CD4-positive, alpha-beta T cell treated with Interleukin-15 for 1 hour (primary cell): ENCODE measurements around the gene ATP11B.
"Not testable (repeated sequence)": the region's sequence is repeated elsewhere in the genome, so short reads cannot be mapped to it uniquely, and the experiment has no call there.

Experiments
- DNase-seq: peaks from one replicate; pipeline ENCODE4 v3.0.0-alpha.2; 2020

The ATP11B gene

DNA sequence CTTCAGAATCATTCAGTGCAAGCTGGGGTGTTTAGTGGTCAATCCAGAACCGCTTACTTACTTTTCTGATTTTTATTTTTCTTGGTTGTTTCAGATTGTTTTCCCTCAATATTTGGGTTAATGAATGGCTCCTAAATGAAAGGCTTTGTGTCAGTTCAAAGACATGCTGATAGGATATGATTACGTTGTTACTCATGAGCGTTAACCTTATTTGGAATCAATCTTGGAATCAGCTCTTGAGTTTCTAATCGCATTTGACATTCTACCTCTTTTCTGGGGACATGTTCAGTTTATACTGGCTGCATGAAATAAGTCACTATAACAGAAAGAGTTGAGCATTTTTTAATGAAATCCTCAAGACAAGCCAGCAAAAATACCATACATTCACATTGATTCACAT is 50.2 kb downstream of the ATP11B start:
- no peak for DNase-seq

DNA sequence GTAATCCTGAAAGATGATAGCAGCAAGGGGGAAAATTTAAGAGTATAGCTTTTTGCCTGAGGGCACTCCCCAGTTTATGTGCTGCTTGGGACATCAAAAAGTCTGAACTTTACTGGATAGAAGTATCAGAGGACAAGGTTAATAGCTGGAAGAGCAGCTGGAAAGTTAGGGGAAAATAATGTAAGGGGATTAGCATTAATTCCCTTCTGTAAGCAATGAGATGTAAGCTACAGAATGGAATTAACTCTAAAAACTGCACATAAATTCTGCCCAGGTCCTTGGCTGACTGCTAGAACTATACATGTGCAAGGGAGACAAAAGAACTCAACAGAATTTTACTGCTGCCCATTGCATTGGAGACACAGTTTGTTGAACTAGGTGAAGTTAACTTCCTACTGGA is 55.6 kb downstream of the ATP11B start:
- DNase-seq: no peak

GRCh38 chr3:182855076-182855475 is 61.8 kb downstream of the ATP11B start:
- DNase-seq: no peak

DNA sequence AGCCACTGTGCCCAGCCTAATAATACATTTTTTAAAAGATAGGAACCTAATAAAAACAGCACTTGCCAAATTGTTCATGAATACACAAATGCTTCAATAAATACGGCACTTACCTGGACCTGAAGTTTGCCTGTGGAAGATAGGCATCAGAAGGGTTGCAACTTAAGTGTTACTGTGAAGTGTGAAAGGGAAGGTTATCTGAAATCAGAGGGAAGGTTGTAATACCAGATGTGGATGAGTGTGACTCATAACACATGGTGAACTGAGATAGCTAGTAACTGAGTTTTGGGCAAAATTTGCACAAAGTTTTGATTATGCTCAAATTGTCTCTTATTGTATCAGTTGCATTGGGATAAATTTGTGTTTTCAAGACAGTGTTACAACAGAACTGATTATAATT is 68.0 kb downstream of the ATP11B start:
- no peak for DNase-seq

DNA sequence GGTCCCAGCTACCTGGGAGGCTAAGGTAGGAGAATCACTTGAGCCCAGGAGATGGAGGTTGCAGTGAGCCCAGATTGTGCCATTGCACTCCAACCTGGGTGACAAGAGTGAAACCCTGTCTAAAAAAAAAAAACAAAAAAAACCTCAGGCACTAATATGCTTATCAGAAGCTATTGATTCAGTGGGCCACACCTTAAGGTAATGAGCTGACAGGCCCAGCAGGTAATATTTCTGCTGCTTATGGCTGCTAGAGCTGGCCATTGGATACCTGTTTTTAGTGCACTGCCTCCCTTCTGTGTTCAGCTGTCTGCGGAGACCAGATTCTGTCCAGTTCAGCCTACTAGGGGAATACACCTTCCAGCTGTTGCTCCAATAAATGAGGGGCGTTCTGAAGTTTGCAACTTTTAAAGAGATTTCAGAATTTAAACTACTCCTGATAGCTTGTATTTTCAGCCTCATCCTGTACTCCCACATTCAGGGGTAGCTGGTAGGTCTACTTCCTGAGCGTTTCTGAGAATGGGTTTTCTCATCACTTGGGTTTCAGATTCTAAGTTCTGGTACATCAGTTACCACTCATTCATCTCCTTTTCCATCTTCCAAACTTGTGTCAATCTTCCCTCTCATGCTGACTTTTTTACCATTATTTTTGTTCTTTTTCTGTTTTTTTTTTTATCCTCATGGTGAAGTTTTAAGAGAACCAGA is 69.0 kb downstream of the ATP11B start:
- DNase-seq: no peak

DNA sequence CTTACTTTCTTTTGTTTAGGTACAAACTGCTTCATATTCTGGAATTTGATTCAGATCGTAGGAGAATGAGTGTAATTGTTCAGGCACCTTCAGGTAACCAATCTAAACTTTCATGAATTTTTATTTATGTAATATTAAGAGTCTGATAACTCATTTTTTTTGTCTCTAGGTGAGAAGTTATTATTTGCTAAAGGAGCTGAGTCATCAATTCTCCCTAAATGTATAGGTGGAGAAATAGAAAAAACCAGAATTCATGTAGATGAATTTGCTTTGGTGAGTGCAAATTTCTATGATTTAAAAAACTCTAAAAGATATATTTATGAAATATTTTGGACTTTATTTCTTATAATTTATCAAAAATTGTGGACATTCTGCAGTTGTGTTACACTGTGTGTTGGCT is 75.8 kb downstream of the ATP11B start:
- DNase-seq: no peak

DNA sequence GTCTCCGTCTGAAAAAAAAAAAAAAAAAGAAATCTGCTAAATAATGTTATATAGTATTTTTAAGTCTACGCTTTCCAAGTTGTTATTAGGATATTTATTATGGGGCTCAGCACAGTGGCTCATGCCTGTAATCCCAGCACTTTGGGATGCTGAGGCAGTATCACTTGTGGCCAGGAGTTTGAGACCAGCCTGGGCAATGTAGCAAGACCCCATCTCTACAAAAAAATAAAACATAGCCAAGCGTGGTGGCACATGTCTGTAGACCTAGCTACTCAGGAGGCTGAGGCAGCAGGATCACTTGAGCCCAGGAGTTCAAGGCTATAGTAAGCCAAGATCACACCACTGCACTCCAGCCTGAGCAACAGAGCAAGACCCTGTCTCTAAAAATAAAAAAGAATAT is 77.6 kb downstream of the ATP11B start:
- not testable (repeated sequence) for DNase-seq

GRCh38 chr3:182879031-182879611 is 85.8 kb downstream of the ATP11B start:
- no peak for DNase-seq

DNA sequence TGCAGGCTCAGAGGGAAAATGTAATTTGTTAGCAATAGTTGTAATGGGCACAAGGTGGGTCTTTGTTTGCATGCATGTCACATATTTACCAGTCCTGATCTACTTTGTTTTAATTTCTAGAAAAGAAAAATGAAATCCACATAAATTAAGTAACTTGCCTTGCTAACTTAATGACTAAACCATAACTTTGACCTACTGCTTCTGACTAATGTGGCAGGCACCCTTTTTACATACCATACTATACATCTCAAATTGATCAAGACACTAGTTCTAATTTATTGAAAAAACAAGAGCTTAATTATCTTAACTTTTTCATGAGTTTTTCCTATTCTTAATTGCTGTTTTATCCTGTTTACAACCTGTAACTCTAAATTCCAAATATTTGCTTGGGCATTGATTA is 93.2 kb downstream of the ATP11B start:
- DNase-seq: no peak

DNA sequence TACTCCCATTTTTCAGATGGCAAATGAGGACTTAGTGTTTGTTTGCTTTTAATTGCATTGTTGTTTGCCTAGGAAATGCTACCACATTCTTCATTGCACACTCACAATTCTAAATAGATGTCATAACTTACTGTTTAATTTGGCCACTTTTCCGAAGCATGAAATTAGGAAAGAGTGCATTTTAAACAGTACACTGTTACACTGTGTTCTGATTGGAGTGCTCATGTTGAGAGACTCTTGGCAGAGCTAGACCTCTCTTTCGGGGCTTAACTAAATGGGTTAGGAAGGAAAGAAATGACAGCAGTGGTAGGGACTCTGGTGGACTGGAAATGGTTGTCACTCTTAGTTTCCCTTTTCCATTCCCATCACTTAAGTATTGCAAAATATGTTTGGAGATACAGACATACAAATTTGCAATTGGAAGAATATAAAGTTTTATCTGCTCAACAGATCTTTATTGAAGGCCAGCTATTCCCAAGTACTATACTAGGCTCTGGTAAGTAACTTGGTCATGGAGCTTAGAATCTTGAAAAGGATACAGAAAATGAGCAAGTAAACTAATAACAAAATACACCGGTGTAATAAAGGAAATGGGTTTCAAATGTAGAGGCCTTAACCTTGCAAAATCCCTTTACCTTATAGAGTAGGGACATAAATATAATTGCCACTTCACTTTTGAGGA is 96.8 kb downstream of the ATP11B start:
- DNase-seq: no peak

- no peak for DNase-seq
Observed at GRCh38 chr3:182891364-182891763, 98.1 kb downstream of the ATP11B start.

DNA sequence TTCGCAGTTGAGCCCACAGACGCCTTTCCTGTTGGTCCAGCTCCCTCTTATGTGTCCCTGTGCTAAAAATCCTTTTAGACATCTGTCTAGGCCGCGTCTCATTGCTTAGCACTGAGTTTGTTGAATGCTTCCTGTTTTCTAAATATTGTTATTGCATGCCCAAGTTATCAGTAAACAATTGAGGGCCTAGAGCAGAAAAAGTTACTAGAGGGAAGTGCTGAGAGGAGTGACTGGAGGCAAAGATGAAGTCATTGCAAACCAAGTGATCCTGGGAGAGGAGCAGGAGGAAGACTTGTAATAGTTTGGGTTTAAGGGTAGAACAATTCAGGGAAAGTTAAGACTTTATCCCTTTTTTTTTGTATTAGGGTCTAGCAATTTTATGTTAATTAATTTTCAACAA is 98.9 kb downstream of the ATP11B start:
- no peak for DNase-seq

- DNase-seq: no peak
Observed at GRCh38 chr3:182895513-182896112, 102.3 kb downstream of the ATP11B start.

- DNase-seq: no peak
Observed at GRCh38 chr3:182896553-182896952, 103.2 kb downstream of the ATP11B start.

DNA sequence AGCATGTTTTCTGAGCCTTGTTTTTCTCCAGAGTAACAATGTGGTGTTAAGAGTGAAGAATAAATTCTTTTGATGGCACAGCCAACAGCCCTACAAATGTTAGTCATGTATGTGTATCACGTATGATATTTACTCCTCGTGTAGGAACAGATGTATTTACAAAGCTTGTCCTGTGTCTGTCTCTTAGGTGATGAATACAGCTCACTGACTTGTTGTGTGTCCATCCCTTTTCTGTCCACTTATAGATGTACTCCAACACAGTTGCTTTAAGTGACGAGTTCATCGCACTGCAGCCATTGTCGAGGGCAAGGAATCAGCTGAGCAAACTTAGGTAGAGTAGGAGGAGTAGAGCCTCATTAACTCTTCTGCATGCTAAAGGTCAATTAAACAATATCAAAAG is 108.9 kb downstream of the ATP11B start:
- no peak for DNase-seq

- no peak for DNase-seq
Observed at GRCh38 chr3:182904164-182904563, 110.9 kb downstream of the ATP11B start.

DNA sequence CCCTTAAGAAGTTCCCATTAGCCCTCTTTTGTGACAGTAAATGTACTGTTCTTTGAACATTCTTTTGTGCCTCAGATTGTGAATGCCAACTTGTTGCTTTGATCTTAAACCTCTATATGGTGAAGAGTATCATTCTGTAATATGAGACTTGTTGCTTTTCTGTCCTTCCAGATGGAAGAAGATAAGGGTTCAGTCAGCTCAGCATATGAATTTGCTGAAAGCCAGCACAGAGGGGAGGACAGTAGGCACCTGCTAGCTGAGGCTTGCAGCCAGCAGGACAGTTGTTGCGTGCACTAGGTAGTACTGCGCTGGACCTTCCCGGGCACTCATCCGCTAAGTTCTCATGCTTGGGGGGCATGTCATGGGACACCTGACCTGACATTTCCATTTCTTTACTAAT is 112.3 kb downstream of the ATP11B start:
- DNase-seq: no peak

DNA sequence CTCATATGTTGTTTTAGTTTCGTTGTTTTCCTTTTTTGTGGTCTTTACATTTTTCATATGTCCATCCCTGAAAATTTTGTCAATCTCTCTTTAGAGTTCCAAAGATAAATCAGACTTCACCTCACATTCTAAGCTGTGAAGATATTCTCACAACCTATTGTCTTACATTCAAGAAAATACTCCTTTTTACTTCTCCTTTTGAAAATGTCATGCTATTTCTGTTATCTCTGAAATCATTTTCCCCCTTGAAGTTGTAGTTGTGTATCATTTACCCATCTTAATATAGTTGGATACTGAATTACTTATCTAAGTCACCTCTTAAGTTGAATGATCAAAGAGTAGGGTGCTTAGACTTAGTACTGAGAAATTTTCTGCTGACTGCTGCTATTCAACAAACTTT is 112.7 kb downstream of the ATP11B start:
- DNase-seq: no peak

GRCh38 chr3:182908471-182908870 is 115.2 kb downstream of the ATP11B start:
- no peak for DNase-seq

DNA sequence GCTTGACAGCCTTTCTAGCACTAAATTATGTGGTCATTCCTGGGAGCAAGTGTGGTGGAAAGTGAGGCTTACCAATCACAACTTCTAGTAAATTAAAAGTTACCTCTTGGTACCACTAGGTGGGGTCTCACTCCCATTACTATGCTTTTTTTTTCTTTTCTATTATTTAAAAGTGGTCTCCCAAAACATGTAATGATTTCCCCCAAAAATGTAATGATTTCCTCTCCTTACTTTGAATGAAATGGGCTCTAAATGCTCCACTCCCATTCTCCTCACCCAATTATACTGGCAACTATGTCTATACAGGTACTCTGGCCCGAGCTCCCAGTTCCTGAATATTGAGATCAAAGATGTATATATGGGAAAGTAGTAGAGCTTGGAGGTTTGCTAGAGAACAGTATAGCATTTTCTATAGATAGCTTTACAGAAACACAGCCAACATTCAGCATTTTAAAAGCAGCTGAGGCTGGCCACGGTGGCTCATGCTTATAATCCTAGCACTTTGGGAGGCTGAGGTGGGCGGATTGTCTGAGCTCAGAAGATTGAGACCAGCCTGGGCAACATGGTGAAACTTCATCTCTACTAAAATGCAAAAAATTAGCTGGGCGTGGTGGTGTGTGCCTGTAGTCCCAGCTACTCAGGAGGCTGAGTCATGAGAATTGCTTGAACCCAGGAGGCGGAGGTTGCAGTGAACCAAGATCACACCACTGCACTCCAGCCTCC is 116.2 kb downstream of the ATP11B start:
- DNase-seq: no peak

GRCh38 chr3:182910936-182911781 is 117.9 kb downstream of the ATP11B start:
- no peak for DNase-seq

DNA sequence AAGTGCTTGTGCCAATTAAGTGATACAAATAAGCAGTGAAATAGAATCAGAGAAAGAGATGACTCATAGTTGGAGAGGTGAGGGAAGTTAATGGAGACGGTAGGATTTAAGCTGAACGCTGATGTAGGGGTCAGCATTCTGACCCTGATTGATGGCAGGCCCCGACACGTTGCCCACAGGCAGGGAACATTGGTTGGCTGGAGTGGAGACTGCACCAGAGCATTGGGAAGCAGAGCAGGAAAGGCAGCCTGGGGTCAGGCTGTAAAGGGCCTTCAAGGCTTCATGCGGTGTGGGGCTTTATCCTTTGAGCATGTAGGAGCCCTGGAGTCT is 118.4 kb downstream of the ATP11B start:
- no peak for DNase-seq

GRCh38 chr3:182912474-182912873 is 119.2 kb downstream of the ATP11B start:
- no peak for DNase-seq
